Adrenal gland (tissue), 12 donors: Measurements from ENCODE around the gene C10orf90. TPM values are rescaled to one million over a fixed set of nuclear protein-coding genes. Genes with fewer than 3 reads are reported as not detected.

Source experiments
- DNase-seq, 7 donors: peaks; one replicate each; pipeline ENCODE4 v3.0.0-alpha.2; 2019 to 2020
- H3K27ac ChIP-seq, 5 donors: fragments of 200-600 bp; sonication (generic) in 4 of 5; 1 replicate in 3 of 5; 2 replicates in 2 of 5; pipeline versions ENCODE4 v1.5.1 to v1.8.0; 2016 to 2020; ENCODE audit warnings: mild to moderate bottlenecking in 1 of 5
- H3K27me3 ChIP-seq: fragments of 200-600 bp; 2 replicates; pipeline ENCODE4 v1.8.0; 2021
- H3K36me3 ChIP-seq, 2 donors: fragments of 200-600 bp; replicated peaks in 1 of 2; 1 replicate in 1 of 2; 2 replicates in 1 of 2; pipeline versions ENCODE4 v1.5.1 to v1.8.0; 2018 to 2022
- H3K4me1 ChIP-seq, 2 donors: fragments of 200-600 bp; replicated peaks in 1 of 2; 1 replicate in 1 of 2; 2 replicates in 1 of 2; pipeline versions ENCODE4 v1.5.1 to v1.8.0; 2018 to 2021
- H3K4me3 ChIP-seq, 4 donors: fragments of 200-600 bp; sonication (generic) in 3 of 4; one replicate each; pipeline ENCODE4 v1.5.1; 2016 to 2018
- H3K9me3 ChIP-seq, 3 donors: fragments of 200-600 bp; sonication (generic) in 1 of 3; replicated peaks in 1 of 3; 1 replicate in 2 of 3; 2 replicates in 1 of 3; pipeline versions ENCODE4 v1.5.1 to v1.8.0; 2016 to 2021
- POLR2A ChIP-seq, 2 donors: fragments of 450-650 bp; IDR thresholded peaks; one replicate each; pipeline ENCODE4 v1.6.1; 2017; ENCODE audit warnings: antibody characterized with exemption in 2 of 2, mild to moderate bottlenecking in 2 of 2, moderate library complexity in 1 of 2
- WGBS, 4 donors: extraction: QIAGEN DNeasy Blood & Tissue Kit in 2 of 4; methylation state at CpG; one replicate each; pipeline versions ENCODE4 v1.1.5 to v1.1.7; 2013 to 2017; 5-methylcytosine and 5-hydroxymethylcytosine counted together
- intact Hi-C, 2 donors: fragments of 100-400 bp; cut with DNase I; formaldehyde crosslinking; loops; one replicate each; pipeline versions ENCODE4 v1.14.1 to v1.15.0; 2022 to 2023
- polyA plus RNA-seq, 3 donors: library from polyadenylated mRNA; stranded (reverse); fragments of 200-250 nt in 2 of 3; fragments of 350-450 nt in 1 of 3; fragmentation: Illumina TruSeq in 1 of 3; extraction: RNeasy Lipid Tissue Mini Kit (QIAGEN cat#74804) in 1 of 3; gene quantifications; one replicate each; pipeline ENCODE4 v1.2.3, GENCODE V29; 2013 to 2014
- total RNA-seq, 9 donors: library from RNA; depleted of rRNA in 4 of 9; stranded (reverse); fragments of >200 nt in 4 of 9; fragments of 120-200 nt in 1 of 9; fragmentation: NEBNext Ultra II Directional in 1 of 9; extraction: Animal tissue kit (Norgen Biotek cat#: 25700) in 1 of 9; gene quantifications; one replicate each; pipeline versions ENCODE4 v1.1.0 to v1.2.4, GENCODE V29; 2013 to 2023
- TF ChIP-seq, protein P1 (sequence below), 6 experiments: fragments of 450-650 bp in 4 of 6; fragments of 200-600 bp in 2 of 6; sonication (generic) in 1 of 6; IDR thresholded peaks; 1 replicate in 5 of 6; 2 replicates in 1 of 6; pipeline versions ENCODE4 v1.5.1 to v1.8.0; 2016 to 2021; ENCODE audit warnings: antibody characterized with exemption in 6 of 6, mild to moderate bottlenecking in 2 of 6, moderate library complexity in 1 of 6
- donor health status: healthy with polysubstance abuse.
- donor health status: Bipolar disorder and iron deficiency.
- donor health status: DM: yes; HTN: yes; CAD: no.
- donor health status: DM: no; HTN: no; CAD: no.
- donor health status: DM: no; HTN: no; CAD: no.
- donor health status: DM: yes; HTN: yes; CAD: no.

C10orf90 gene
- total and polyA plus RNA-seq, 12 donors: 0.10 to 0.18 TPM; not detected in 10

DNA sequence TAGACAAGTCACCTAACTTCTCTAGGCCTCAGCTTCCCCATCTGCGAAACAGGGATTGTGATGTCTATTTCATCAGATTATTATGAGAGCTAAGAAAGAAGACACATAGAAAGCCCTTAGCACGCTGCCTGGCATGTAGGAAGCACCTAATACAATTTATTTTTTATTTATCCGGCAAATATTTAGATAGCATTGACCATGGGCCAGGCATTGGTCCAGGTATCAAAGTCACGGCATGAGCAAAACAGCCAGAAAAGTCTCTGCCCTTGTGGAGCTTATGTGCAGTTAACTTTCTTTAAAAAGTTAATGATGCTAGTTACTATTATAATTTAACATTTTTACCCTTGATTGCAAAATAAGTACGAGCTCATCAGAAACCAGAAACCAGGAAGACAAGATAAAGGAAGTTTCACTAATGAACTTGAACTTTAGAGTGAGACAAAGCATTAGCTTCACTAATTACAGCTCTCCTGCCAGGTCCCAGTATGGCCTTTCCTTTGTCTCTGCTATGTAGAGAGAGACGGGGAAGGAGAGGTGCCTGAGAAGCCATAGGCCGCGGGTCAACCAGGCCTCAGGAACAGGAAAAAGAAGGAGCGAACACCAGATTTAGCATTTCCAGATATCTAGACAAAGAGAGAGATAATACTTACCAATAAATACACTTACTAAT is 142.7 kb downstream of the C10orf90 start:
- no peak for DNase-seq
- intact Hi-C loops: no loop called here
- TF ChIP-seq, protein P1, sequence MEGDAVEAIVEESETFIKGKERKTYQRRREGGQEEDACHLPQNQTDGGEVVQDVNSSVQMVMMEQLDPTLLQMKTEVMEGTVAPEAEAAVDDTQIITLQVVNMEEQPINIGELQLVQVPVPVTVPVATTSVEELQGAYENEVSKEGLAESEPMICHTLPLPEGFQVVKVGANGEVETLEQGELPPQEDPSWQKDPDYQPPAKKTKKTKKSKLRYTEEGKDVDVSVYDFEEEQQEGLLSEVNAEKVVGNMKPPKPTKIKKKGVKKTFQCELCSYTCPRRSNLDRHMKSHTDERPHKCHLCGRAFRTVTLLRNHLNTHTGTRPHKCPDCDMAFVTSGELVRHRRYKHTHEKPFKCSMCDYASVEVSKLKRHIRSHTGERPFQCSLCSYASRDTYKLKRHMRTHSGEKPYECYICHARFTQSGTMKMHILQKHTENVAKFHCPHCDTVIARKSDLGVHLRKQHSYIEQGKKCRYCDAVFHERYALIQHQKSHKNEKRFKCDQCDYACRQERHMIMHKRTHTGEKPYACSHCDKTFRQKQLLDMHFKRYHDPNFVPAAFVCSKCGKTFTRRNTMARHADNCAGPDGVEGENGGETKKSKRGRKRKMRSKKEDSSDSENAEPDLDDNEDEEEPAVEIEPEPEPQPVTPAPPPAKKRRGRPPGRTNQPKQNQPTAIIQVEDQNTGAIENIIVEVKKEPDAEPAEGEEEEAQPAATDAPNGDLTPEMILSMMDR (IDR thresholded peaks at IDR 0.05): no peak
- Histone ChIP-seq H3K27ac (no peak overlapping the region), H3K27me3 (peaks cover 6% of the 10 kb centered on the region), H3K4me1 (no peaks in the 10 kb centered on the region), H3K4me3 (no peak overlapping the region), H3K36me3 (no peaks in the 10 kb centered on the region), H3K9me3 (no peaks in the 10 kb centered on the region)
- 82 to 88% (median 87%) methylated on average over 9 of the region's 9 CpGs for WGBS, 4 donors

- intact Hi-C loops: no loop called here
- Histone ChIP-seq H3K27ac (no peak overlapping the region), H3K4me1 (no peaks in the 10 kb centered on the region), H3K27me3 (peaks cover 6% of the 10 kb centered on the region), H3K4me3 (no peak overlapping the region), H3K36me3 (no peaks in the 10 kb centered on the region), H3K9me3 (no peaks in the 10 kb centered on the region)
- TF ChIP-seq POLR2A (IDR thresholded peaks at IDR 0.05): no peak
- TF ChIP-seq, protein P1 (IDR thresholded peaks at IDR 0.05): no peak
- DNase-seq: no peak
- WGBS, 4 donors: 13 to 41% (median 36%) methylated on average over 7 of the region's 7 CpGs
Measured at GRCh38 chr10:126525326-126525725, 145.2 kb downstream of the C10orf90 start.

- TF ChIP-seq POLR2A (IDR thresholded peaks at IDR 0.05): no peak
- TF ChIP-seq, protein P1 (IDR thresholded peaks at IDR 0.05): no peak
- DNase-seq: no peak
- 63 to 73% (median 70%) methylated on average over 5 to 6 of the region's 6 CpGs for WGBS, 4 donors
- no peaks in the 10 kb centered on the region for H3K4me1 ChIP-seq
- no peaks in the 10 kb centered on the region for H3K36me3 ChIP-seq
- H3K4me3 ChIP-seq: no peak overlapping the region
- no peak overlapping the region for H3K27ac ChIP-seq
- no peaks in the 10 kb centered on the region for H3K9me3 ChIP-seq
- H3K27me3 ChIP-seq: peaks cover 6% of the 10 kb centered on the region
- intact Hi-C loops: no loop called here
Measured at GRCh38 chr10:126524526-126524925, 146.0 kb downstream of the C10orf90 start.

GRCh38 chr10:126523071-126523470 is 147.4 kb downstream of the C10orf90 start:
- TF ChIP-seq POLR2A (IDR thresholded peaks at IDR 0.05): no peak
- TF ChIP-seq, protein P1 (IDR thresholded peaks at IDR 0.05): no peak
- intact Hi-C loops: no loop called here
- Histone ChIP-seq H3K4me3 (no peak overlapping the region), H3K27me3 (peaks cover 5% of the 10 kb centered on the region), H3K4me1 (no peaks in the 10 kb centered on the region), H3K9me3 (no peaks in the 10 kb centered on the region), H3K36me3 (no peaks in the 10 kb centered on the region), H3K27ac (no peak overlapping the region)
- DNase-seq: no peak
- 0 to 76% (median 61%) methylated on average over 1 to 3 of the region's 3 CpGs for WGBS, 4 donors
